ENCODE measurements around the gene C10orf53.

DNA sequence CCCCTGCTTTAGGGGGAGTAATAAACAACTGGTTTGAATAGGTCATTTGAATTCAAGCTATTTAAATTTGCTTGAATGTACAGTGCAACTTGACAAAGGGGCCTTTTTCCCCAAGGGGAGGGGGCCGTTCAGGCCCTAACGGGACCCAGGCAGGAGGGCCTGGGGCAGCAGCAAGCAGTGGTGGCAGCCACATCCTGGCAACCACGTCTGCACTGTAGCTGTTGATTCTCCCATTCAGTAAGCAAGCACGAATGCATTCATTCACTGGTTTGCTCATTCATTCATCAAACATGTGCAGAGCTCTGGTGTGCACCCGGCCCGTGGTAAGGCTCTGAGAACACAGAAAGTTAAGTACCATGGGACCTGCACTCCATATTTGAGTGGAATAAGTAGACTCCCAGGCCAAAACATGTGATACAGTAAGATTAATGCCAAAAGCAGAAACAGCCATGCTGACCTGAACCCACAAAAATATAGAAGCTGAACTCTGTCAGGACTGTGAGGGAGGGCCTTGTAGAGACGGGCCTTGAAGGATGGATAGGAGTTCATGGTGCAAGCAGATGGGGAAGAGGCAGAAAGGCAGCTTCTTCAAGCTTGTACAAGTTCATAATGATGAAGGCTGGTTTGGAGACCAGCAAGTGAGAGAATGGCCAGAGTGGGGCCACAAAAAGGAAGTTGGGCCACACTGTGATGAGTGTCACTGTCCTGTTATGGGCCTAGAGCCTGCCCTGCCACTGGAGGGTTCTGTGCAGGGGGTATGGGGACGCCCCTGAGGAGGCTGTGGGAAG, 29.3 kb upstream of the C10orf53 start:
- TF ChIP-seq POLR2AphosphoS5 (IDR thresholded peaks at IDR 0.05; ENCODE audit: borderline replicate concordance, low read depth, low read length) (no peak), EZH2 (IDR thresholded peaks at IDR 0.05) (no peak)
